ENCODE data around the gene ARHGAP6.

The ARHGAP6 gene

GRCh38 chrX:11210415-11210801, 455.3 kb downstream of the ARHGAP6 start:
- no peak for TF ChIP-seq ZFX (IDR thresholded peaks at IDR 0.05)
- TF ChIP-seq, protein P1, sequence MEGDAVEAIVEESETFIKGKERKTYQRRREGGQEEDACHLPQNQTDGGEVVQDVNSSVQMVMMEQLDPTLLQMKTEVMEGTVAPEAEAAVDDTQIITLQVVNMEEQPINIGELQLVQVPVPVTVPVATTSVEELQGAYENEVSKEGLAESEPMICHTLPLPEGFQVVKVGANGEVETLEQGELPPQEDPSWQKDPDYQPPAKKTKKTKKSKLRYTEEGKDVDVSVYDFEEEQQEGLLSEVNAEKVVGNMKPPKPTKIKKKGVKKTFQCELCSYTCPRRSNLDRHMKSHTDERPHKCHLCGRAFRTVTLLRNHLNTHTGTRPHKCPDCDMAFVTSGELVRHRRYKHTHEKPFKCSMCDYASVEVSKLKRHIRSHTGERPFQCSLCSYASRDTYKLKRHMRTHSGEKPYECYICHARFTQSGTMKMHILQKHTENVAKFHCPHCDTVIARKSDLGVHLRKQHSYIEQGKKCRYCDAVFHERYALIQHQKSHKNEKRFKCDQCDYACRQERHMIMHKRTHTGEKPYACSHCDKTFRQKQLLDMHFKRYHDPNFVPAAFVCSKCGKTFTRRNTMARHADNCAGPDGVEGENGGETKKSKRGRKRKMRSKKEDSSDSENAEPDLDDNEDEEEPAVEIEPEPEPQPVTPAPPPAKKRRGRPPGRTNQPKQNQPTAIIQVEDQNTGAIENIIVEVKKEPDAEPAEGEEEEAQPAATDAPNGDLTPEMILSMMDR (conservative IDR thresholded peaks at IDR 0.05): no peak
- no peak overlapping the region for H3K27ac ChIP-seq

GRCh38 chrX:11209798-11210414, 455.8 kb downstream of the ARHGAP6 start:
- TF ChIP-seq, protein P1 (conservative IDR thresholded peaks at IDR 0.05): no peak
- no peak for TF ChIP-seq ZFX (IDR thresholded peaks at IDR 0.05)
- H3K27ac ChIP-seq: no peak overlapping the region

DNA sequence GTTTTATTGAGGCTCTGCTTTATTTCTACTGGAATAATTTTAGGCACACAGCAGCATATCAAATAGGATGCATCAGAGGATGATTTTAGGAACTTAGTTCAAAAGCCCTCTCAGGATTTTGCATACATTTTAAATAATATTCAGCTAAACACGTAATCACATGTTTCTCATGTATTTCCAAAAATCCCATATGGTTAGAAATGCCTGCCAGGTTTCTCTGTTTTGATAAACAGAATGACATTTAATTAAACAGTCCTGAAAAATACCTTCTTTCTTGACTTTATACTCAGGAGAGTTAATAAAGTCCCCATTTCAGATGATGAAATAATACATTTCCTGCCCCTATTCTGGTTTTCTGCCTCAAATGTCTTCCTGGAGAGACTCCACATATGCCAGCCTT, 459.0 kb downstream of the ARHGAP6 start:
- TF ChIP-seq, protein P1 (conservative IDR thresholded peaks at IDR 0.05): no peak
- no peak overlapping the region for H3K27ac ChIP-seq

- H3K27ac ChIP-seq: no peak overlapping the region
- TF ChIP-seq, protein P1 (conservative IDR thresholded peaks at IDR 0.05): no peak
- no peak for TF ChIP-seq ZFX (IDR thresholded peaks at IDR 0.05)
These were observed 459.9 kb downstream of the ARHGAP6 start for GRCh38 chrX:11205796-11206195.

GRCh38 chrX:11197671-11198070, 468.0 kb downstream of the ARHGAP6 start:
- H3K27ac ChIP-seq: no peak overlapping the region
- TF ChIP-seq ZFX (IDR thresholded peaks at IDR 0.05): no peak
- TF ChIP-seq, protein P1 (conservative IDR thresholded peaks at IDR 0.05): no peak

DNA sequence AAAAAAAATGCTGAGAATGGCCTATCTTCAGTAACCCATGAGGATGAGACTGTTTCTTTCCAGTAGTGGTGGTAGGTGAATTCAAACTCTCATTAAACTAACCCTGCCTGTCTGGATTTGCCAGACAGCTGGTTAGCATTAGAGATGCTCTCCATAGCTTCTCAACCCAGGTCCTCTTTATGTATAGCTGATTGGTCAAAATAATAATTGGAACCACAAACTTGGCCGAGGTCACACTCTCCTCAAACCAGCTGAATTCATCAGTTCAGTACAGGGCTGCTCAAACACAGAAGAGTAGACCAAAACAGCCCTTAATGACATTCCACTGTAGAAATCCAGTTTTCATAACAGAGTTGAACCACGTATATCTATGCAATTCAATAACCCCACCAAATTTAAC, 469.2 kb downstream of the ARHGAP6 start:
- no peak overlapping the region for H3K27ac ChIP-seq
- TF ChIP-seq, protein P1 (conservative IDR thresholded peaks at IDR 0.05): no peak
- no peak for TF ChIP-seq ZFX (IDR thresholded peaks at IDR 0.05)

DNA sequence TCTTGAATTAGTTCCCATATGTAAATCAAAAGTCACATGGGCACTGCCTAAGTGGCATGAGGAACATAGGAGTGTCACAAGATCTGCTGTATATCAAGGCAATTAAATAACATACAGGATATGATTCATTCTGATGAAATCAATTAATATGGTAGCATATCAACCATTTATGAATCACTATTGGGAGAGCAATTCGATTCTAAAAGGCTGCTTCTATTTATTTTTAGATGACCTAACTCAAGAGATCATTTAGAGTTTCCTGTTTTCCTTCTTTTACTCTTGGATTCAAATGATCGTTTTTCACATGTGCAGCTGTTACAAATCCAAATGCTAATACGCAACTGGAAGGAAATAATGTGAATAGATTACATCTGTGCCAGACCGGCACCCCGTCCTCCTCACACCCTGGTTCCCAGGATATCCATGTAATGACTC, 472.7 kb downstream of the ARHGAP6 start:
- TF ChIP-seq ZFX (IDR thresholded peaks at IDR 0.05): no peak
- TF ChIP-seq, protein P1 (conservative IDR thresholded peaks at IDR 0.05): no peak
- H3K27ac ChIP-seq: no peak overlapping the region

Measured in C4-2B (cell line).